ENCODE measurements around the gene MLNR.

GRCh38 chr13:49185264-49185663 lies 34.9 kb upstream of the MLNR start:
- TF ChIP-seq CTCF (conservative IDR thresholded peaks at IDR 0.05 in 1 of 2, IDR thresholded peaks at IDR 0.05 in 1 of 2; ENCODE audit: extremely low read depth in 1 of 2, insufficient read depth in 1 of 2, low read depth in 1 of 2, low read length in 2 of 2), result no peak
- TF ChIP-seq EZH2 (IDR thresholded peaks at IDR 0.05; ENCODE audit: borderline replicate concordance, low read length), result no peak

Measured in mammary epithelial cell (primary cell).